MCF 10A (cell line): ENCODE measurements around the gene TCN2. TPM values are rescaled to one million over a fixed set of nuclear protein-coding genes. Genes with fewer than 3 reads are reported as not detected.

Experiments used
- BruUV-seq: library from RNA; stranded (reverse); fragments of 400-500 nt; replicated peaks from 2 replicates; lab custom pipeline; 2021; lab: Mats Ljungman, UMichigan
- CTCF ChIA-PET: fragments of 300-600 bp; sonication (Branson Sonifier 250); formaldehyde crosslinking; extraction: SDS; loops from one replicate; lab custom pipeline; 2021; ENCODE audit warnings: antibody characterized with exemption, inconsistent platforms; lab: Yijun Ruan, JAX
- POLR2A ChIA-PET: fragments of 300-600, 350-650 bp; sonication (Branson Sonifier 250); formaldehyde crosslinking; extraction: SDS; loops from one replicate; lab custom pipeline; 2020; ENCODE audit warnings: antibody characterized with exemption, inconsistent platforms; lab: Yijun Ruan, JAX
- DNase-seq: peaks from one replicate; pipeline ENCODE4 v3.0.0-alpha.2; 2018; ENCODE audit not compliant: unreplicated experiment
- H3K27ac Mint-ChIP-seq: one replicate; pipeline ENCODE4 v1.8.0; 2022; ENCODE audit warnings: mild to moderate bottlenecking, low read depth, mixed read lengths; ENCODE audit not compliant: unreplicated experiment
- H3K27me3 Mint-ChIP-seq: one replicate; pipeline ENCODE4 v1.8.0; 2022; ENCODE audit warnings: mixed read lengths; ENCODE audit not compliant: insufficient read depth, unreplicated experiment
- H3K36me3 Mint-ChIP-seq: one replicate; pipeline ENCODE4 v1.8.0; 2022; ENCODE audit warnings: mild to moderate bottlenecking, moderate library complexity, mixed read lengths; ENCODE audit not compliant: insufficient read depth, unreplicated experiment
- H3K4me1 Mint-ChIP-seq: one replicate; pipeline ENCODE4 v1.8.0; 2022; ENCODE audit warnings: mixed read lengths; ENCODE audit not compliant: insufficient read depth, unreplicated experiment
- H3K4me3 Mint-ChIP-seq: one replicate; pipeline ENCODE4 v1.8.0; 2022; ENCODE audit warnings: mild to moderate bottlenecking, moderate library complexity, mixed read lengths; ENCODE audit not compliant: unreplicated experiment
- H3K9me3 Mint-ChIP-seq: one replicate; pipeline ENCODE4 v1.8.0; 2022; ENCODE audit warnings: mixed read lengths; ENCODE audit not compliant: unreplicated experiment
- intact Hi-C: fragments of 100-400 bp; cut with micrococcal nuclease; formaldehyde crosslinking; loops from 2 replicates; pipeline ENCODE4 v1.14.1; 2022
- total RNA-seq: library from RNA; stranded (reverse); gene quantifications from 2 replicates; pipeline ENCODE4 v1.2.3, GENCODE V29; 2022
- TF ChIP-seq, protein P1 (sequence below): fragments of 200-600 bp; IDR thresholded peaks from one replicate; pipeline ENCODE4 v1.8.0; 2022; ENCODE audit warnings: antibody characterized with exemption, mild to moderate bottlenecking; ENCODE audit not compliant: unreplicated experiment

The TCN2 gene
- total RNA-seq, 1 experiment from 2014 or later = 1.4 TPM

GRCh38 chr22:30568137-30568805 is 38.7 kb upstream of the TCN2 start:
- ChIA-PET CTCF (interaction anchor here (0.7 kb wide), 1 partner anchor 44 kb away, joined by 4 read pairs; no protein-coding TSS in a partner anchor), POLR2A (no interaction called here)
- no peaks in the 10 kb centered on the region for H3K9me3 Mint-ChIP-seq
- H3K36me3 Mint-ChIP-seq = peaks cover under 1% of the 10 kb centered on the region
- intact Hi-C loops = no loop called here
- no peaks in the 10 kb centered on the region for H3K4me1 Mint-ChIP-seq
- TF ChIP-seq, protein P1, sequence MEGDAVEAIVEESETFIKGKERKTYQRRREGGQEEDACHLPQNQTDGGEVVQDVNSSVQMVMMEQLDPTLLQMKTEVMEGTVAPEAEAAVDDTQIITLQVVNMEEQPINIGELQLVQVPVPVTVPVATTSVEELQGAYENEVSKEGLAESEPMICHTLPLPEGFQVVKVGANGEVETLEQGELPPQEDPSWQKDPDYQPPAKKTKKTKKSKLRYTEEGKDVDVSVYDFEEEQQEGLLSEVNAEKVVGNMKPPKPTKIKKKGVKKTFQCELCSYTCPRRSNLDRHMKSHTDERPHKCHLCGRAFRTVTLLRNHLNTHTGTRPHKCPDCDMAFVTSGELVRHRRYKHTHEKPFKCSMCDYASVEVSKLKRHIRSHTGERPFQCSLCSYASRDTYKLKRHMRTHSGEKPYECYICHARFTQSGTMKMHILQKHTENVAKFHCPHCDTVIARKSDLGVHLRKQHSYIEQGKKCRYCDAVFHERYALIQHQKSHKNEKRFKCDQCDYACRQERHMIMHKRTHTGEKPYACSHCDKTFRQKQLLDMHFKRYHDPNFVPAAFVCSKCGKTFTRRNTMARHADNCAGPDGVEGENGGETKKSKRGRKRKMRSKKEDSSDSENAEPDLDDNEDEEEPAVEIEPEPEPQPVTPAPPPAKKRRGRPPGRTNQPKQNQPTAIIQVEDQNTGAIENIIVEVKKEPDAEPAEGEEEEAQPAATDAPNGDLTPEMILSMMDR = no peak
- H3K27ac Mint-ChIP-seq = no peak overlapping the region
- no peak for DNase-seq
- H3K27me3 Mint-ChIP-seq = peaks cover 23% of the 10 kb centered on the region
- H3K4me3 Mint-ChIP-seq = no peak overlapping the region
- BruUV-seq = no TSS peak

DNA sequence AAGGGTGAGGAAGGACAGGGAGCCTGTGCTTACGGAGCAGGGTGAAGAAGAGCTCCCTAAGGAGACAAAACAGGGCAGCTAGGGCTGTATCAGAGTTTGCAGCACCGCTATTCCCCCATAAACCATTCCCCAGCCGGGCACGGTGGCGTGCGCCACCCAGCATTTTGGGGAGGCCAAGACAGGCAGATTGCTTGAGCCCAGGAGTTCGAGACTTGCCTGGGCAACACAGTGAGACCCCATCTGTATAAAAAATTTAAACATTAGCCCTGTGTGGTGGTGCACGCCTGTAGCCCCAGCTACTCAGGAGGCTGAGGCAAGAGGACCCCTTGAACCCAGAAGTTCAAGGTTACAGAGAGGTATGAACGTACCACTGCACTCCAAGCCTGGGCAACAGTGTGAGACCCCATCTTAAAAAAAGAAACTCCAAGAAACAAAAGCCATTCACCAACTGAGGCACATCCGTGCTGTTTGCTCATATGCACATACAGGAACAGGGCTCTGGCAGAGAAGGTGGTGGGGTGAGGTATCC is 37.2 kb upstream of the TCN2 start:
- DNase-seq = no peak
- BruUV-seq = no TSS peak
- peaks cover 5% of the 10 kb centered on the region for H3K4me1 Mint-ChIP-seq
- ChIA-PET POLR2A (no interaction called here), CTCF (no interaction called here)
- no peak overlapping the region for H3K4me3 Mint-ChIP-seq
- H3K36me3 Mint-ChIP-seq = peaks cover 7% of the 10 kb centered on the region
- intact Hi-C loops = no loop called here
- no peak overlapping the region for H3K27ac Mint-ChIP-seq
- TF ChIP-seq, protein P1 = no peak
- no peaks in the 10 kb centered on the region for H3K9me3 Mint-ChIP-seq
- peaks cover 23% of the 10 kb centered on the region for H3K27me3 Mint-ChIP-seq

DNA sequence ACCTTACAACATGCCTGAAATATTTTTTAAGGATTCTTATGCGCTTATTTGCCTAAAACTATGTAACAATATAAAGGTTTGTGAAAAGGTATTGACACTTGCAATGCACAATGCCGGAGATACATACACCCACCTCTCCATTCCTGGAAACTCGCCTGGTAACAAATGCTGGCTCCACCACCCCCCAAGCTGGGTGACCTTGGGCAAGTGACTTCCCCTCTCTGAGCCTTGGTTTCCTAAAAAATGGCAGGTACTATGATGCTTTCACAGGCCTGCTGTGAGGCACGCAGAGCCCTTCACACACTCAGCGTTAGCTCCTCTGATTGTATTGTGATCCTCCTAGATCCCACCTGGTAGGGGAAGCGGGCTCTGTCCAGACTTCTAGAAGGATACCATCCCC is 34.8 kb upstream of the TCN2 start:
- DNase-seq = no peak
- Mint-ChIP-seq H3K27ac (no peak overlapping the region), H3K4me3 (no peak overlapping the region), H3K4me1 (peaks cover 5% of the 10 kb centered on the region), H3K9me3 (no peaks in the 10 kb centered on the region), H3K36me3 (peaks cover 27% of the 10 kb centered on the region), H3K27me3 (peaks cover 23% of the 10 kb centered on the region)
- no TSS peak for BruUV-seq
- TF ChIP-seq, protein P1 = no peak
- intact Hi-C loops = no loop called here
- ChIA-PET CTCF (interaction anchor here (0.7 kb wide), 1 partner anchor 137 kb away, joined by 3 read pairs; no protein-coding TSS in a partner anchor), POLR2A (interaction anchor here (0.5 to 1.4 kb wide), 3 partner anchors 13 to 74 kb away, joined by 3 to 4 read pairs (median 3); partner anchors contain the start of gene PES1)

GRCh38 chr22:30572840-30573593 is 34.0 kb upstream of the TCN2 start:
- intact Hi-C loops = no loop called here
- H3K27ac Mint-ChIP-seq = no peak overlapping the region
- no TSS peak for BruUV-seq
- DNase-seq = no peak
- ChIA-PET POLR2A (interaction anchor here (0.5 to 1.4 kb wide), 2 partner anchors 18 to 75 kb away, joined by 3 to 4 read pairs; partner anchors contain the start of gene PES1), CTCF (no interaction called here)
- H3K4me1 Mint-ChIP-seq = peaks cover 5% of the 10 kb centered on the region
- peaks cover 20% of the 10 kb centered on the region for H3K27me3 Mint-ChIP-seq
- no peak overlapping the region for H3K4me3 Mint-ChIP-seq
- no peaks in the 10 kb centered on the region for H3K9me3 Mint-ChIP-seq
- peaks cover 35% of the 10 kb centered on the region for H3K36me3 Mint-ChIP-seq
- TF ChIP-seq, protein P1 = no peak
